Measurements from ENCODE around the gene ANTXR2.
"Not testable (repeated sequence)": the region's sequence is repeated elsewhere in the genome, so short reads cannot be mapped to it uniquely, and the experiment has no call there.

ANTXR2 gene

GRCh38 chr4:79899481-79899880, 173.5 kb downstream of the ANTXR2 start:
- no peak for TF ChIP-seq CTCF (conservative IDR thresholded peaks at IDR 0.05; ENCODE audit: low read depth, low read length)
- H3K79me2 ChIP-seq (ENCODE audit: insufficient read depth, low read depth), result no peaks in the 10 kb centered on the region

GRCh38 chr4:79898055-79898454, 175.0 kb downstream of the ANTXR2 start:
- H2AFZ ChIP-seq (ENCODE audit: low read depth), result no peak overlapping the region
- no peak overlapping the region for H3K27ac ChIP-seq
- H3K9ac ChIP-seq, result no peak overlapping the region
- no peak overlapping the region for H3K4me3 ChIP-seq (IDR thresholded peaks at IDR 0.05; ENCODE audit: insufficient read depth, low read depth, low read length)
- TF ChIP-seq CTCF (conservative IDR thresholded peaks at IDR 0.05; ENCODE audit: low read depth, low read length), result no peak
- no peaks in the 10 kb centered on the region for H4K20me1 ChIP-seq (ENCODE audit: insufficient read depth)
- H3K27me3 ChIP-seq (ENCODE audit: insufficient read depth, low read depth), result no peaks in the 10 kb centered on the region
- H3K79me2 ChIP-seq (ENCODE audit: insufficient read depth, low read depth), result no peaks in the 10 kb centered on the region
- H3K4me2 ChIP-seq, result no peak overlapping the region
- no peaks in the 10 kb centered on the region for H3K36me3 ChIP-seq (ENCODE audit: insufficient read depth)
- no peaks in the 10 kb centered on the region for H3K4me1 ChIP-seq (ENCODE audit: low read depth, poor library complexity, severe bottlenecking)

More at GRCh38 chr4:79899481-79899880, 173.5 kb downstream of the ANTXR2 start:
- no peak overlapping the region for H3K27ac ChIP-seq
- H3K9ac ChIP-seq, result no peak overlapping the region
- H3K4me2 ChIP-seq, result no peak overlapping the region
- no peak overlapping the region for H3K4me3 ChIP-seq (IDR thresholded peaks at IDR 0.05; ENCODE audit: insufficient read depth, low read depth, low read length)
- no peaks in the 10 kb centered on the region for H3K4me1 ChIP-seq (ENCODE audit: low read depth, poor library complexity, severe bottlenecking)
- no peak overlapping the region for H2AFZ ChIP-seq (ENCODE audit: low read depth)
- H4K20me1 ChIP-seq (ENCODE audit: insufficient read depth), result no peaks in the 10 kb centered on the region
- no peaks in the 10 kb centered on the region for H3K36me3 ChIP-seq (ENCODE audit: insufficient read depth)
- H3K27me3 ChIP-seq (ENCODE audit: insufficient read depth, low read depth), result no peaks in the 10 kb centered on the region

DNA sequence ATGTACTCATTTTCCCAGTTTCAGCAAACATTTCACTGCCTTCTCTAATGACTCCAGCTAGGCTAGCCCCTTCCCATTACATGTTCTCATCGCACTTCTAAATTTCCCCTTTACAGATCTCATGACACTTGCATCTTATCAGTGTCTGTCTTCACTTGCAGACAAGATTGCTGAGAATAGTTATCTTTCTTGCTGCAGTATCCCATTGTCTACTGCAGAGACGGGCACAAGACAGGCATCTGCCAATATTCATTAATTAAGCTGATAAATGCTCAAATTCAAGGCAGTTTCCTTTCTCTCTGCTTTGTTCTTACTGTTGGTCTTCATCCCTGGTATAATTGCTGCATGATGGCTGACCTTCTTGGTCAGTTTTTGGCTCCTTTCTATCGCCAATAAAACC, 175.9 kb downstream of the ANTXR2 start:
- no peak overlapping the region for H2AFZ ChIP-seq (ENCODE audit: low read depth)
- H3K4me1 ChIP-seq (ENCODE audit: low read depth, poor library complexity, severe bottlenecking), result no peaks in the 10 kb centered on the region
- no peak overlapping the region for H3K27ac ChIP-seq
- H4K20me1 ChIP-seq (ENCODE audit: insufficient read depth), result no peaks in the 10 kb centered on the region
- no peaks in the 10 kb centered on the region for H3K36me3 ChIP-seq (ENCODE audit: insufficient read depth)
- H3K79me2 ChIP-seq (ENCODE audit: insufficient read depth, low read depth), result no peaks in the 10 kb centered on the region
- no peak overlapping the region for H3K4me2 ChIP-seq
- H3K27me3 ChIP-seq (ENCODE audit: insufficient read depth, low read depth), result no peaks in the 10 kb centered on the region
- H3K9ac ChIP-seq, result no peak overlapping the region
- H3K4me3 ChIP-seq (IDR thresholded peaks at IDR 0.05; ENCODE audit: insufficient read depth, low read depth, low read length), result no peak overlapping the region
- TF ChIP-seq CTCF (conservative IDR thresholded peaks at IDR 0.05; ENCODE audit: low read depth, low read length), result no peak

GRCh38 chr4:79893456-79893855, 179.6 kb downstream of the ANTXR2 start:
- no peak overlapping the region for H3K9ac ChIP-seq
- H2AFZ ChIP-seq (ENCODE audit: low read depth), result no peak overlapping the region
- TF ChIP-seq CTCF (conservative IDR thresholded peaks at IDR 0.05; ENCODE audit: low read depth, low read length), result no peak
- H3K4me2 ChIP-seq, result no peak overlapping the region
- H3K4me3 ChIP-seq (IDR thresholded peaks at IDR 0.05; ENCODE audit: insufficient read depth, low read depth, low read length), result no peak overlapping the region
- H3K27ac ChIP-seq, result no peak overlapping the region
- no peaks in the 10 kb centered on the region for H3K36me3 ChIP-seq (ENCODE audit: insufficient read depth)
- no peaks in the 10 kb centered on the region for H3K4me1 ChIP-seq (ENCODE audit: low read depth, poor library complexity, severe bottlenecking)
- H3K79me2 ChIP-seq (ENCODE audit: insufficient read depth, low read depth), result no peaks in the 10 kb centered on the region
- H3K27me3 ChIP-seq (ENCODE audit: insufficient read depth, low read depth), result no peaks in the 10 kb centered on the region
- H4K20me1 ChIP-seq (ENCODE audit: insufficient read depth), result no peaks in the 10 kb centered on the region

DNA sequence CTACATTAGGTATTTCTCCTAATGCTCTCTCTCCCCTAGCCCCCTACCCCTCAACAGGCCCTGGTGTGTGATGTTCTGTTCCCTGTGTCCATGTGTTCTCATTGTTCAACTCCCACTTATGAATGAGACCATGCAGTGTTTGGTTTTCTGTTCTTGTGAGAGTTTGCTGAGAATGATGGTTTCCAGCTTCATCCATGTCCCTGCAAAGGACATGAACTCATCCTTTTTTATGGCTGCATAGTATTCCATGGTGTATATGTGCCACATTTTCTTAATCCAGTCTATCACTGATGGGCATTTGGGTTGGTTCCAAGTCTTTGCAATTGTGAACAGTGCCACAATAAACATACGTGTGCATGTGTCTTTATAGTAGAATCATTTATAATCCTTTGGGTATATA, 184.0 kb downstream of the ANTXR2 start:
- not testable (repeated sequence) for H4K20me1 ChIP-seq (ENCODE audit: insufficient read depth); H3K27ac ChIP-seq

More for the DNA sequence above, 184.0 kb downstream of the ANTXR2 start:
- not testable (repeated sequence) for H3K4me2 ChIP-seq; H2AFZ ChIP-seq (ENCODE audit: low read depth); H3K36me3 ChIP-seq (ENCODE audit: insufficient read depth); H3K79me2 ChIP-seq (ENCODE audit: insufficient read depth, low read depth); H3K9ac ChIP-seq; H3K4me3 ChIP-seq (IDR thresholded peaks at IDR 0.05; ENCODE audit: insufficient read depth, low read depth, low read length); H3K4me1 ChIP-seq (ENCODE audit: low read depth, poor library complexity, severe bottlenecking); H3K27me3 ChIP-seq (ENCODE audit: insufficient read depth, low read depth)

All from KMS-11 (cell line).